ENCODE data around the gene PARVB. TPM values are rescaled to one million over a fixed set of nuclear protein-coding genes. Genes with fewer than 3 reads are reported as not detected.

PARVB gene
- total and polyA plus RNA-seq, 2 donors (not counting 3 experiments of a cell fraction or from before 2014, with no cell fraction given) = 155 to 162 TPM

GRCh38 chr22:44032126-44032730 is 8.1 kb downstream of the PARVB start:
- no peak overlapping the region for H3K9ac ChIP-seq (replicated peaks; ENCODE audit: extremely low read depth, insufficient read depth, low read length)

More at GRCh38 chr22:44032126-44032730, 8.1 kb downstream of the PARVB start:
- no peaks in the 10 kb centered on the region for H3K27me3 ChIP-seq (ENCODE audit: control insufficient read depth in 2 of 2, insufficient read depth in 2 of 2, low read length in 2 of 2)
- FAIRE-seq (no peak), DNase-seq (ENCODE audit: low read depth, low spot score) (no peak)
- H3K79me2 ChIP-seq (ENCODE audit: control insufficient read depth, insufficient read depth, low read length) = peaks cover 88% of the 10 kb centered on the region
- TF ChIP-seq GATA2 (IDR thresholded peaks at IDR 0.05; ENCODE audit: insufficient read depth, insufficient read length, low read depth, low read length) (no peak), POLR2A (IDR thresholded peaks at IDR 0.05; ENCODE audit: low read depth, low read length) (no peak), EZH2 (IDR thresholded peaks at IDR 0.05; ENCODE audit: borderline replicate concordance, low read depth, low read length, severe bottlenecking) (no peak), CTCF (IDR thresholded peaks at IDR 0.05; ENCODE audit: extremely low read depth in 1 of 2, insufficient read depth in 1 of 2, low read depth in 1 of 2, low read length in 2 of 2) (no peak), FOS (IDR thresholded peaks at IDR 0.05; ENCODE audit: borderline replicate concordance, insufficient read depth, low read length) (no peak), MYC (IDR thresholded peaks at IDR 0.05; ENCODE audit: low read depth, low read length) (no peak)
- H3K4me3 ChIP-seq (replicated peaks in 1 of 3; ENCODE audit: insufficient read depth in 1 of 3, low read depth in 1 of 3, low read length in 3 of 3) = no peak overlapping the region
- peaks cover 0 to 4% of the 10 kb centered on the region in 2 experiments for H3K36me3 ChIP-seq (ENCODE audit: control insufficient read depth in 2 of 2, extremely low read depth in 1 of 2, insufficient read depth in 2 of 2, low read length in 2 of 2)
- H3K9me1 ChIP-seq (replicated peaks; ENCODE audit: control insufficient read depth, extremely low read depth, insufficient read depth, low read length) = no peaks in the 10 kb centered on the region
- BruUV-seq (replicated peaks) = no TSS peak
- H4K20me1 ChIP-seq (replicated peaks; ENCODE audit: control insufficient read depth, extremely low read depth, insufficient read depth, low read length) = no peaks in the 10 kb centered on the region
- H3K4me2 ChIP-seq (ENCODE audit: insufficient read depth, low read length) = peak overlapping the region; percentile 74
- intact Hi-C loops (cut with micrococcal nuclease) = no loop called here
- dilution Hi-C loops (cut with MboI; ENCODE audit: extremely low pct_ligation_motif_present, low sequenced_read_pairs) = no loop called here
- no peak overlapping the region for H2AFZ ChIP-seq (ENCODE audit: low read depth, low read length)
- peak overlapping the region; percentile 97 for H3K27ac ChIP-seq (ENCODE audit: insufficient read depth, low read depth, low read length)
- H3K4me1 ChIP-seq (ENCODE audit: control insufficient read depth, extremely low read depth, insufficient read depth, low read length) = peaks cover 42% of the 10 kb centered on the region
- POLR2A ChIA-PET = no interaction called here
- no peaks in the 10 kb centered on the region for H3K9me3 ChIP-seq (replicated peaks; ENCODE audit: control insufficient read depth, insufficient read depth, low read length)
- CTCF ChIA-PET = interaction anchor here (0.7 to 3.1 kb wide), 5 partner anchors 15 to 54 kb away, joined by 3 to 9 read pairs (median 4); no protein-coding TSS in a partner anchor

All from endothelial cell of umbilical vein (primary cell).